ENCODE measurements around the gene PTGER2.

DNA sequence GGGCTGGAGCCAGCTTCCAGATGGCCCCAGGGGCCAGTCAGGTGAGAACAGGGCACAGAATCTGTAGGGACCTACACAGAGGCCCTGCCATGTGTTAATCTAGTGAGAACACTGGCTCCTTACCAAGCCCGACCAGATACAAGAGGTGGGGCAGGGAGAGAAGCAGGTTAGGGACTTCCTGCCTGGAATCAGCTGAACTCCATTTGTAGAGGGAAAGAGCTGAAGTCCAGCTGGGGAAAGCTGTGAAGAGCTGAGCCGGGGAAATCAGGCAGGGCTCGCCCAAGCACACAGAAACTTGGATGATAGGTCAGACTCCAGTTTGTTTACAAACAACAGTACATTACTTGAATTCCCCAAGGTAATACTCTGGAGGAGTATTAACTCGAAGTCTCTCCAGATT lies 46.7 kb downstream of the PTGER2 start:
- no peak for TF ChIP-seq POLR2A (IDR thresholded peaks at IDR 0.05; ENCODE audit: borderline replicate concordance, extremely low read depth, insufficient read depth, insufficient read length)
- TF ChIP-seq ELF1 (IDR thresholded peaks at IDR 0.05; ENCODE audit: borderline replicate concordance, low read depth), result no peak
- TF ChIP-seq YY1 (IDR thresholded peaks at IDR 0.05; ENCODE audit: extremely low read depth, insufficient replicate concordance, low read depth, low read length), result no peak
